Right ventricle myocardium superior (tissue), 1 donor: Measurements from ENCODE around the gene APEX1. TPM values are rescaled to one million over a fixed set of nuclear protein-coding genes. Genes with fewer than 3 reads are reported as not detected.

ENCODE experiments used
- ATAC-seq: fragments of 200-7000 bp; cut with Tn5 transposase; one replicate; pipeline ENCODE4 v1.9.1; 2020; ENCODE audit warnings: mild to moderate bottlenecking; ENCODE audit not compliant: poor library complexity
- DNase-seq: peaks from one replicate; pipeline ENCODE4 v3.0.0-alpha.2; 2020
- intact Hi-C: fragments of 100-400 bp; cut with DNase I; formaldehyde crosslinking; loops from one replicate; pipeline ENCODE4 v1.11.2; 2022
- long read RNA-seq: library from polyadenylated mRNA; unstranded; transcript quantifications from one replicate; pipeline ENCODE4 v2.0.0, GENCODE V29; 2021
- total RNA-seq: library from RNA; stranded (reverse); fragmentation: NEBNext Ultra II Directional; extraction: Animal tissue kit (Norgen Biotek cat#: 25700); gene quantifications from one replicate; pipeline ENCODE4 v1.2.1, GENCODE V29; 2021
- donor health status: DM: no; HTN: yes; CAD: no; lungs with severe emphysema.

Gene APEX1
- total RNA-seq = 69.2 TPM
- long read RNA-seq, transcript APEX1-216 (3 exons, 1,803 nt) = minor isoform, 8 of 131 reads
- long read RNA-seq, transcript APEX1-201 (5 exons, 1,484 nt) = major isoform, 87 of 131 reads
- long read RNA-seq, transcript APEX1-202 (5 exons, 1,387 nt) = minor isoform, 6 of 131 reads
- long read RNA-seq, transcript APEX1-210 (5 exons, 1,437 nt) = minor isoform, 10 of 131 reads
- long read RNA-seq, partial matches to known transcripts = 2 of 131 reads
- long read RNA-seq, other reads (novel, unspliced or antisense) = 10 of 131 reads

DNA sequence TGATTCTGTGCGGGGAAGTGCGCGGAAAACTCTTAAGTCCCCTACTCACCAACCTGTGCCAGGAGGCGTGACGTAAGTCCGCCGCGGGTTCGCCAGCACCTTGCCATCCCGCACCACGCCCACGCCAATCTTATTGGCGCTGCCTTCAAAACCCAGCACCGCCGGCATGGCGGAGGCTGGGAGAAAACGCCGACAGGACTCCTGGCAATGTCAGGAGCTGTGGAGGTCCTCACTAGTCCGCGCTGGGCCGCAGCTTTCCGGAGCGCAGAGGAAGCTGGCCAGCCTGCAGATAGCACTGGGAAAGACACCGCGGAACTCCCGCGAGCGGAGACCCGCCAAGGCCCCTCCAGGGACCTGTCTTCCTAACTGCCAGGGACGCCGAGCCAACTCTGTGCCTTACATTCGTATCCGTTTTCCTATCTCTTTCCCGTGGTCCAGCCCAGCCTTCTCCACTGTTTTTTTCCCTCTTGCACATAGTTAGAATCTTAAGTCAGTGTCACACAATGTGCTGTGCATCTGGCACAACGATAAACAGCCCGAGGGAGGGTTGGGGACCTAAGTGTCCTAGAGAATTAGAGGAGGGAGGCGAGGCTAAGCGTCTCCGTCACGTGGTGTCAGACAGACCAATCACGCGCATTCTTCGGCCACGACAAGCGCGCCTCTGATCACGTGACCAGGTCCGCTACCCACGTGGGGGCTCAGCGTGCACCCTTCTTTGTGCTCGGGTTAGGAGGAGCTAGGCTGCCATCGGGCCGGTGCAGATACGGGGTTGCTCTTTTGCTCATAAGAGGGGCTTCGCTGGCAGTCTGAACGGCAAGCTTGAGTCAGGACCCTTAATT, at the start of gene APEX1, which contains the start of gene OSGEP:
Gene APEX1, plus strand, starts transcription at position 711 of the 839 bp plus-strand sequence. CDS start 420 bp downstream, outside the sequence.
Gene OSGEP, minus strand, starts transcription at position 297 of the 839 bp plus-strand sequence. Its CDS starts 129 bp downstream, at position 168.
- intact Hi-C loops = loop anchor here (5.0 to 10.0 kb wide), 2 partner anchors 37 to 110 kb away; partner anchors contain the start of gene PARP2
- peak; percentile 99 for DNase-seq

DNA sequence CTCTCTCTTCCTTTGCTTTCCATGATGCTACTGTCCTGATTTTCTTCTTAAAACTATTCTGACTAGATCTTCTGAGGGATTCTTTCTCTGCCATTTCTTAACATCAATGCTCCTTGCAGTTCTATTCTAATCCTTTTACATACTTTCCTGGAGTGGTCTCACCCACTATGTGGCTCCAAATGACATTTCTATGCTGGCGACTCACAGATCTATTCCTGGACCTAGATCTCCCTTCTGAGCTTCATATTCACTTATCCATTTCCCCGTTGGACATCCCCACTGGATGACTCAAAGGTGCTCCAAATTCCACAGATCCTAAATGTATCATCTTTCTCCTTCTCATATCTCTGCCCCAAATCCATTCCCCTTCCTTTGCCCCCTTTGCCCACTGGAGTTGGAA, 45.8 kb upstream of the APEX1 start:
- intact Hi-C loops = no loop called here
- DNase-seq (no peak), ATAC-seq (no peak)

More for the DNA sequence above, at the start of gene APEX1, which contains the start of gene OSGEP:
- ATAC-seq = peak; percentile 96

DNA sequence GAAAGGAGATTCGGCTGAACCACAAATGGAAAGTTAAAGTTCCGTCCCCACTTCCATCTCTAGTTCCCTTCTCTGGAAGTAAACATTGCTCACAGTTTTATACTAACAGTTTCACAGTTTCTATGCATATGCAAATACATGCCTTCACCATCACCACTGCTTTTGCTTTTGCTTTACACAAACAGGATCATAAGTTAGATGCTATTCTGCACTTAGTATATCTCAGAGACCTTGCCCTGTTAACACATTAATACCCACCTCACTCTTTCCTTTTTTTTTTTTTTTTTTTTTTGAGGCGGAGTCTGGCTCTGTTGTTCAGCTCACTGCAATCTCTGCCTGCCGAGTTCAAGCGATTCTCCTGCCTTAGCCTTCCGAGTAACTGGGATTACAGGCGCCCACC, 42.6 kb upstream of the APEX1 start:
- no peak for DNase-seq
- intact Hi-C loops = loop anchor here (5.0 kb wide), 2 partner anchors 70 to 200 kb away; partner anchors contain the start of gene PARP2
- peak; percentile 8 for ATAC-seq

DNA sequence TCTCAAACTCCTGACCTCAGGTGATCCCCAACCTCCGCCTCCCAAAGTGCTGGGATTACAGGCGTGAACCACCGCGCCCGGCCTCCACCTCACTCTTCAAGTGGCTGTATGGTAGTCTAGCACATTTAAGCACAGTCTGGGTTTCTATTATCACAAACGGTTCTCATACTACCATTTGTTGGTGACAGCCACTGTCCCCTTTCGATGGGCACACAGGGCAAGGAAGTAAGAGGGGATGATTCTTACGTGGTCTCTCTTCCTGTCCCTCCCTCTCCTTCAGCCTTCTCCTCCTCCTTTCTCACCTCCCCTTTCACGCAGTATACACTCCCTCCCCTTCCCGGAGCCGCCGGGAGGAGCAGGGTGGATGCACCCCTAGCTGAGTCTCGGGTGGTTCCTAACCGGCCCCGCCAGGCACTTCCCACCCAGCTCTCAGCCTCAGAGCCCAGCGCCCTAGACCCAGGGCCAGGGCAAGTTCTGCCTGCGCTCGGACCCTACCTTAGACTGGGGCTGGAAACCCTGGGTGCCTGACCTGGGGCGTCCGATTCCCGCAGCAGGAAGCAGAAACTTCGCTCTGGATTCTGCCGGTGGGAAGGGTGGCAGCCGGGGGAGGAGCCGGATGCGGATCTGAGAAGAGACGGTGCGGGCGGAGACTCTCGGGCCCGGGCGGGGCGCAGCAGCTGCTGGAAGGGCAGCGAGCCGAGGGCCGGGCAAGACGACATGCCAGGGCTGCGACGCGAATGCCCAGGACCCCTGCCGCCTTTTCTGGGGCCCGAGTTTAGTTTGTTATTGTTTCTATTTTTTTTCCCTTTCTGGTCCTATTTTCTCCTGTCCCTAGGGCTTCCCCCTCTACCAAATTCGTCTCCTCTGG, 41.9 kb upstream of the APEX1 start, which contains the start of gene TEP1:
Gene TEP1, minus strand, starts transcription at position 626 of the 868 bp plus-strand sequence. CDS start 5,062 bp downstream, outside the sequence.
- ATAC-seq (peak; percentile 98), DNase-seq (peak; percentile 94)
- intact Hi-C loops = loop anchor here (5.0 kb wide), 2 partner anchors 71 to 199 kb away; partner anchors contain the start of gene PARP2

DNA sequence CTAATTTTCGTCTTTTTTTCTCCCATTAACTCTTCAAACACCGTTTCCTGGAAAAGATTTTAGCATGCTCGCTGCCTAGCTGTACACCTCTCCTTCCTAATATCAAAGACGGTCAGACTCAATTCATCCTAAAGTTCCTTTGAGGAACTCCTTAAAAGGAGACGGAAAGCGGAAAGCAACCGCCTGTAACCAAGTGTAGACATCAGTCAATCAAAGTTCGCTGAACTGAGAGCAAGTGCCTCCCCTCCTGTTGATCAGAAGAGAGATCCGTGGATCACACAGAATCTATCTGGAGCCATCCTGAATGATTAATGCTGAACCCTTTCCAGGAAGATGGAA, 41.3 kb upstream of the APEX1 start:
- intact Hi-C loops = loop anchor here (5.0 kb wide), 2 partner anchors 71 to 199 kb away; partner anchors contain the start of gene PARP2
- no peak for DNase-seq
- peak; percentile 25 for ATAC-seq

DNA sequence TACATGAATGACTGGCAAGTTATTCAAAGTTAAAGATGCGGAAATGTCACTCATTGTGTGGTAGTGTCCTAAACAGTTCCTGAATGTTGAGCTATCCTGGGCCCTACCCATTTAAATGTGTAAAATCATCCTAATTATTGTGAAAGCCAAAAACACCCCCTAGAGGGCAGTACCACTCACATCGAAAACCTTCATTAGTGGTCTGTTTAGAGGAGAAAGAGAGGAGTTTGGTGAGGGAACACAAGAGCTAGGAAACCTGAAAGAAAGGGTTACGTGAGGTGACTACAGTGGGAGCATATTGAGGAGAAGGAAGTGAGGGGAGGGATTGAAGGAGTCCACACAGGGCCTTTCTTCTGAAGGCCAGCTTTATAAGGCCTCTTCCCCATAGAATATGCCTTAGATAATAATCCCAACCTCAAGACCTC, 39.2 kb upstream of the APEX1 start:
- intact Hi-C loops = loop anchor here (5.0 kb wide), 1 partner anchor 42 kb away; the partner anchor contains the start of gene APEX1
- DNase-seq = no peak
- no peak for ATAC-seq

DNA sequence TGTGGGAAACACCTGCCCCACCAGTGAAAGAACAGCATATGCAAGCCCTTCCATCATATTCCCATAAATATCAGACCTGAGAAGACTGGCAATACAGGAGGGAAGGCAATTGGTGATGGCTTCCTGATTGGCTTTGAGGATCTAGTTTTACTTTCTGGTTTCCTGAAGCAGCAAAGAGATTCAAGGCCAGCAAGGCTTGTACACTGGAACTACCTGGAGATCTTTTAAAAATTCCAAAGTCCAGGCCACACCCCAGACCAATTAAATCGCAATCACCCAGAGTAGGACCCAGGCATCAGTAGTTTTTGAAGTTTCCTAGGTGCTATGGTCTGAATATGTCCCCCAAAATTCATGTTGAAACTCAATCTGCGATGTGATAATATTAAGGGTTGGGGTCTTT, 38.8 kb upstream of the APEX1 start:
- intact Hi-C loops = loop anchor here (5.0 kb wide), 1 partner anchor 41 kb away; the partner anchor contains the start of gene APEX1
- ATAC-seq = no peak
- no peak for DNase-seq

DNA sequence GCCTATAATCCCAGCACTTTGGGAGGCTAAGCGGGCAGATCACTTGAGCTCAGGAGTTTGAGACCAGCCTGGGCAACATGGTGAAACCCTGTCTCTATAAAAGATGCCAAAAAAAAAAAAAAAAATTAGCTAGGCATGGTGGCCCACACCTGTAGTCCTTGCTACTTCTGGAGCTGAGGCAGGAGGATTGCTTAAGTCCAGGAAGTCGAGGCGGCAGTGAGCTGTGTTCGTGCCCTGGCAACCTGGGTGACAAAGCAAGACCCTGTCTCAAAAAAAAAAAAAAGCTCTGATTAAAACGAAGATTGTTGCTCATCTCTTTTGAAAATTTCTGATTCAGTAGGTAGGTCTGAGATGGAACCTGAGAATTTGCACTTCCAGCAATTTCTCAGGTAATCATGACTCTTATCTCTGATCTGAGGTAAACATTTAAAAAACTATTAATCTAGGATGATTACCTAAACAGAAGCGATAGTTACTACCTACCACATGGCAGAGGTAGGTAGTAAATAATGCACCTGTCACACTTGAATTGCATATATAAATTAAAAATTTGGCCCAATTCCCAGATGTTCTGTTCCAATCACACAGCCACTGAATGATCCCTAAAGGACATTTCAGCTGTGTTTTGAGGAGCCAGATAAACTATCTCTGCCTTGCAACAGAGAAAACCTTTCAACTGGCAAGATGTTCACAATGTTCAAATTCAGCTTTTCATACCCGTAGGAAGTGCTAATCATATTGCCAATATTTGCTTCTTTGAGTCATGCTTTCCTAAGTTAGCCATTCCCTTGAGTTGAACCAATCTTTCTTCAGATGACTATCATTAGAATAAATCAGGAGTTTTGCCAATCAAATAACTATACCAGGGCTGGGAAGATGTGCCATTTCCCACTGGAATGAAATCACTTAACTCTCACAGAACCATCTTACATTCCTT, 37.5 kb upstream of the APEX1 start:
- intact Hi-C loops = loop anchor here (5.0 kb wide), 1 partner anchor 40 kb away; the partner anchor contains the start of gene APEX1
- DNase-seq (no peak), ATAC-seq (no peak)

DNA sequence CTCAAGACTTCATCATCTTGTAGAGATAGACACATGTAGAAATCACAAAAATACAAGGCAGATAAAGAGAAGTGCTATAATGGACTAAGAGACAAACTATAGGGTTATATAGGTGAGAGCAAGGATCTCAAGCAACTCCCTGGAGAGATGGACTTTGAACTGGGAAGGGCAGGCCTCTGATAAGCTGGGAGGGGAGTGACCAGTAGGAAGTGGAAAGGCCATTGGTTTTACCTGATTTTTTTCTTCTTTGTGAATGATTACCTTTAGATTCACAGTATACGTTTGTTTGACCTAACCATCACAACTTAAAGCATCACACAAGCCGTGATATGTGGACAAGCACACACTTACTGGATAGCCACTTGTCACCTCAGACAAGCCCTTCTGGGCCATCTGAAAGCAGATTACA, 36.5 kb upstream of the APEX1 start:
- DNase-seq = no peak
- ATAC-seq = no peak
- intact Hi-C loops = loop anchor here (5.0 kb wide), 1 partner anchor 39 kb away; the partner anchor contains the start of gene APEX1

DNA sequence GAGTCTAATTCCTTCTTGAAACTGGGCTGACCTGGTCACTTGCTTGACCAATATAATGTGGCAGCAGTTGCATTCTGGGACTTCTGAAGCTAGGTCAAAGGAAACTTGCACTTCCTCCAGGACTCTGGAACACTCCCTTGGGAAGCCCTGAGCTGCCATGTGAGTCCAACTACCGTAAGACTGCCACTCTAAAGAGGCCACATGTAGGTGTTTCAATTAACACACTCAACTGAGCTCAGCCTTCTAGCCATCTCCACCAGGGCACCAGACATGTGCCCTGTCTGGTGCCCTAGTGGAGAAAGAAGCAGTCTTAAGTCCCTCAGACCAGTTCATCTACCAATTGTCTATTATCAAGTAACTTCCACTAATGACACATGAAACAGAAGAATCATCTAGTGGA, 35.6 kb upstream of the APEX1 start:
- intact Hi-C loops = loop anchor here (5.0 kb wide), 1 partner anchor 38 kb away; the partner anchor contains the start of gene APEX1
- no peak for DNase-seq
- no peak for ATAC-seq

DNA sequence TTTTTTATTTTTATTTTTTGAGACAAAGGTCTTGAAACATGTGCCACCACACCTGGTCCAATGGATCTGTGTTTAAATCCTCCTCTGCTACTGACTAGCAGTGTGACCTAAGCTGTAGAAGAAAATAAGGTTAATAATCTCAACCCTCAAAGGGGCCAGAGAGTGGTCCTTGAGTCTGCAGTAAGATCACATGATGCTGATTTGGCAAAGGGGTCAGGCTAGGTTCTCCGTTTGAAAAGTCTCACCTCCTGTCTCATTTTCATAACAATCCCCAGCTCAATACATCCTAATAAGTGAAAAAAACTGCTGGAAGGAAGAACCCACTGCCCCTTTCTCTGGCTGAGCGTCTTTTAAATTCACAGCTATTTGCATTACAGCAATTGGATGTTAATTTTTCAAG, 33.8 kb upstream of the APEX1 start:
- intact Hi-C loops = no loop called here
- ATAC-seq (no peak), DNase-seq (no peak)

DNA sequence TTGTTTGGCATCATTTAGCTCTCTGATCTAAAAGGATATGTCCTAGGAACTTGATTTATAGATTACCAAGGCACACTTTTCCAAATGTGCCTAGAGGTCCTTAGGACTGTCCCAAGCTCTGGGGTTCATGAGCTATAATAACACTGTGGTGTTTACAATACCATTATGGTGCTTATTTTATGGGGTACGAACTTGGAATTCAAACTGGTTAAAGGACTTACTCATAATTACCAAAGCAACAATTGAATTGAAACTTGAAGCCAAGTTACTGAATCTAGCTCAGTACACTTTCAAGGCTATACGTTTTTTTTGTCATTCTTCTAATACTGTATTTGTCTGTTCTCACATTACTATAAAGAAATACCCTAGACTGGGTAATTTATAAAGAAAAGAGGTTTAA, 32.1 kb upstream of the APEX1 start:
- intact Hi-C loops = no loop called here
- ATAC-seq (no peak), DNase-seq (no peak)

DNA sequence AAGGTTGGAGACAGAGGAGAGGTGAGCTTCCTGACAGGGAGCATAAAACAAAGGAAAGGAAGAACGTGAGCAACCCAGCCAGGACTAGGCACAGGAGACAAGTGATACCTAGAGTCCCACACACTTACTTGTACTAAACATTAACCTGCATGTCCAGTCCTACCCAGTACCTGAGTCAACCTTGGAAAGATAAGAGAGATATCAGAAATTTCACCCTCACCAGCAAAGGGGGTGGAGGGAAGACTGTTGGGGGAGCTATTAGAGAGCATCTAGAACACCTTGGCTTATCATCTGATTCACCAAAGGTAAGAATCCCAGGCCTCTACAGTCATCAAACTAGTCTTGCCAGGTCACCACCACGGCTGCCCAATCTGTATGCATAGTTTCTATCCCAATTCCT, 30.2 kb upstream of the APEX1 start:
- DNase-seq (no peak), ATAC-seq (no peak)
- intact Hi-C loops = no loop called here

DNA sequence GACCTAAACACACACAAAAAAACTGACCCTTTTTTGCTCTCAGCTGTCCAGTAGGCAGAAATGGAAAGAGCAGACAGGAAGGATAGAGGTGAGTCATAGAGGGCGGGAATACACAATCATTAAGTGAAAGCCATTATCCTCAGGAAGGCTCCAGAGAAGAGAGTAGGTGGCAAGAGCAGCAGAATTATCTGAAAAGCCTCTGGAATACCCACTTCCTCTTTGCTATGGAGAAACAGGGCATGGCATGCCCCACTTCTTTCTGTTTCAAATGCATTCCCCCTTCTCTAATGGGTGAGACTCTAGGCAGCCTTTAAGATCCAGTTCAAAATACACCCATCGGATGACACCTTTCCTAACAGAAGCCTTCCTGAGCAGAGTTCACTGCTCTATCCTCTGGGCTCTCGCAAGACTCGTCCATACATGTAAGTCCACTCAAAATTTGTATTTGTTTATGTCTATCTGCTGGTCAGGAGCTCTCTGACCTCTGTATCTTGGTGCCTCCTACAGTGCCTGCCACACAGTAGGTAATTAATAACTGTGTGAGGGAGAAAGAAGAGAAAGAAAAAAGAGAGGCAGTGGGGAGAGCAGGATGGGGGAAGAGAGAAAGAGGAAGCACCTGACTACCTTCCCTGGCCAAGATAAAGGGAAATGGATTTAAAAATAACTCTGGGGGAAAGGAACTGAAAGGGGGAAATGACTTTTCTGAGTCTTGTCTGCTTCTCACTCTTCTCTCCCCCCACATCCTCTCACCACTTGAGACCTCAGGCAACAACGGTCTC, 27.6 kb upstream of the APEX1 start:
- intact Hi-C loops = no loop called here
- ATAC-seq = peak; percentile 52
- DNase-seq = no peak

DNA sequence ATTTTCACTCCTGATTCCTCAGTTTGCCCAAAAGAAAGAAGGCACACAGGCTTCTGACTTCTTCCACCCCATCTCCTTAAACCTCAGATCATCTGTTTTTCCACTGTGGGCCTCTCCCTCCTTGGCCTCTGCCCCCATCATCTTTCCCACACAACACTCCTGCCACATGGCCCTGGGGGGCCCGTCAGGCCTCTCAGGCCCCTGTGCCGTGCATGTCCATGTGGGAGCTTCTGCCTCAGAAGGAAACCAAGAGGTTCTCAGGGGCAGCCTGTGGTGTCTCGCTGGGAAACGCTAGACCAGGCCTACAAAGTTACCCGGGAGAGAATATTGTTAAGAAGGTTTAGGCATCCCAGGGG, 27.0 kb upstream of the APEX1 start:
- DNase-seq (no peak), ATAC-seq (no peak)

DNA sequence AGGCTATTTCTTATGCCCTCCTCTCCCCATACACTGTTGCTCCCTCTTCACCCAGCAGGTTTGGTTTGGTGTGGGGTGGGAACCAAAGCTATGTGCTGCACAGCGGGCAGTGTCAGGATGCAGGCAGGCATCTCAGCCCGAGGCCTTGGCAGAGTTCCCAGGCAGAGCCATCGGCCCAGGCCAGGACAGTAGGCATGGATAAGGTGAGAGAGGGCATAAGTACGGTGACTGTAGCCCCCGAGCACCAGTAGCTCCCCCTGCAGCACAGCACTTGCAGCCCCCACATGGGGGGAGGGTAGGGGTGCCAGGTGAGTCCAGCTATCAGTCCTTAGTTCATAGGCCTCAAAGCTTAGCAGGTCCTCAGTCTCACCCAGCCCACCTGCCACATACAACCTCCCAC, 26.2 kb upstream of the APEX1 start:
- ATAC-seq (no peak), DNase-seq (no peak)
- intact Hi-C loops = no loop called here

More for the DNA sequence above, 27.0 kb upstream of the APEX1 start:
- intact Hi-C loops = no loop called here
